ENCODE results near the gene MKX. TPM values are rescaled to one million over a fixed set of nuclear protein-coding genes. Genes with fewer than 3 reads are reported as not detected.

The MKX gene
- total RNA-seq, 1 experiment from 2014 or later, result 1.5 TPM

DNA sequence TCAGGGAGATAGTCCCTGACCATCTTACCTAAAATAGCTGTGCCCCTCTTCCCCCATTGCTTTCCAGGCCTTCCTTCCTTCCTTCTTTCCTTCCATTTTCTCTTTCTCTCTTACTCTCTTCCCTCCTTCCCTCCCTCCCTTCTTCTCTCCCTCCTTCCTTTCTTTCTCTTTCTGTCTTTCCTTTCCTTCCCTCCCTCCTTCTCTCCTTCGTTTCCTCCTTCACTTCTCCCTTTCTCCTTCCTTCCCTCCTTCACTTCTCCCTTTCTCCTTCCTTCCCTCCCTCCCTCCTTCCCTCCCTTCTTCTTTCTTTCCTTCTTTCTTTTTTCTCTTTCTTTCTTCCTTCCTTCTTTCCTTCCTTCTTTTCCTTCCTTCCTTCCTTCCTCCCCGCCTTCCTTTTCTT lies 24.6 kb upstream of the MKX start:
- TF ChIP-seq, protein P1, sequence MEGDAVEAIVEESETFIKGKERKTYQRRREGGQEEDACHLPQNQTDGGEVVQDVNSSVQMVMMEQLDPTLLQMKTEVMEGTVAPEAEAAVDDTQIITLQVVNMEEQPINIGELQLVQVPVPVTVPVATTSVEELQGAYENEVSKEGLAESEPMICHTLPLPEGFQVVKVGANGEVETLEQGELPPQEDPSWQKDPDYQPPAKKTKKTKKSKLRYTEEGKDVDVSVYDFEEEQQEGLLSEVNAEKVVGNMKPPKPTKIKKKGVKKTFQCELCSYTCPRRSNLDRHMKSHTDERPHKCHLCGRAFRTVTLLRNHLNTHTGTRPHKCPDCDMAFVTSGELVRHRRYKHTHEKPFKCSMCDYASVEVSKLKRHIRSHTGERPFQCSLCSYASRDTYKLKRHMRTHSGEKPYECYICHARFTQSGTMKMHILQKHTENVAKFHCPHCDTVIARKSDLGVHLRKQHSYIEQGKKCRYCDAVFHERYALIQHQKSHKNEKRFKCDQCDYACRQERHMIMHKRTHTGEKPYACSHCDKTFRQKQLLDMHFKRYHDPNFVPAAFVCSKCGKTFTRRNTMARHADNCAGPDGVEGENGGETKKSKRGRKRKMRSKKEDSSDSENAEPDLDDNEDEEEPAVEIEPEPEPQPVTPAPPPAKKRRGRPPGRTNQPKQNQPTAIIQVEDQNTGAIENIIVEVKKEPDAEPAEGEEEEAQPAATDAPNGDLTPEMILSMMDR (IDR thresholded peaks at IDR 0.05; ENCODE audit: unreplicated experiment), result no peak
- Mint-ChIP-seq H3K9me3 (ENCODE audit: low read depth, unreplicated experiment) (no peaks in the 10 kb centered on the region), H3K27ac (ENCODE audit: unreplicated experiment) (no peak overlapping the region), H3K27me3 (ENCODE audit: unreplicated experiment) (peaks cover 40% of the 10 kb centered on the region), H3K4me1 (ENCODE audit: low read depth, unreplicated experiment) (no peaks in the 10 kb centered on the region), H3K4me3 (ENCODE audit: low read depth, unreplicated experiment) (no peak overlapping the region), H3K36me3 (ENCODE audit: insufficient read depth, unreplicated experiment) (no peaks in the 10 kb centered on the region)
- intact Hi-C loops (cut with micrococcal nuclease; ENCODE audit: unreplicated experiment), result no loop called here
- BruUV-seq (replicated peaks), result no TSS peak
- CTCF ChIA-PET, result no interaction called here
- no peak for DNase-seq

DNA sequence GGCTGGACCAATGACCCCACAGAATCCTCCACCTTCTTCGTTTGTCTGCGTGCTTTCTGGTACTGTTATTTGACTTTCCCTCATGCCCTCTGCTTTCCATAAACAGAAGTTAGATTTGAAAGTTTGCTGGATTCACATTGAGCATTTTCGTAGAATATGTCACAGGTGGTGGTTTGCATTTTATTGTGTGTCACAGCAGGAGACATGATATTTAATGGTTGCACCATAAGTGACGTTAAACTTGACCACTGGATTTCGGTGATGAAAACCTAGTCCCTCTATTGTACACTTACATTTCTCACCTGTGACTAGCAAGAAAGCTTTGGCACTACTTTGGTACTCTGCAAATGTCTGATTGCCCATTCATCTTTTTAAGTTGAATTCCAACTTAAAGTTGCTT lies 15.2 kb upstream of the MKX start:
- no TSS peak for BruUV-seq (replicated peaks)
- Mint-ChIP-seq H3K27ac (ENCODE audit: unreplicated experiment) (no peak overlapping the region), H3K4me1 (ENCODE audit: low read depth, unreplicated experiment) (no peaks in the 10 kb centered on the region), H3K4me3 (ENCODE audit: low read depth, unreplicated experiment) (no peak overlapping the region), H3K9me3 (ENCODE audit: low read depth, unreplicated experiment) (no peaks in the 10 kb centered on the region), H3K36me3 (ENCODE audit: insufficient read depth, unreplicated experiment) (no peaks in the 10 kb centered on the region), H3K27me3 (ENCODE audit: unreplicated experiment) (no peaks in the 10 kb centered on the region)
- CTCF ChIA-PET, result interaction anchor here (0.6 kb wide), 2 partner anchors 19 to 105 kb away, joined by 3 to 5 read pairs; no protein-coding TSS in a partner anchor
- DNase-seq, result no peak
- TF ChIP-seq, protein P1 (IDR thresholded peaks at IDR 0.05; ENCODE audit: unreplicated experiment), result no peak
- intact Hi-C loops (cut with micrococcal nuclease; ENCODE audit: unreplicated experiment), result no loop called here

DNA sequence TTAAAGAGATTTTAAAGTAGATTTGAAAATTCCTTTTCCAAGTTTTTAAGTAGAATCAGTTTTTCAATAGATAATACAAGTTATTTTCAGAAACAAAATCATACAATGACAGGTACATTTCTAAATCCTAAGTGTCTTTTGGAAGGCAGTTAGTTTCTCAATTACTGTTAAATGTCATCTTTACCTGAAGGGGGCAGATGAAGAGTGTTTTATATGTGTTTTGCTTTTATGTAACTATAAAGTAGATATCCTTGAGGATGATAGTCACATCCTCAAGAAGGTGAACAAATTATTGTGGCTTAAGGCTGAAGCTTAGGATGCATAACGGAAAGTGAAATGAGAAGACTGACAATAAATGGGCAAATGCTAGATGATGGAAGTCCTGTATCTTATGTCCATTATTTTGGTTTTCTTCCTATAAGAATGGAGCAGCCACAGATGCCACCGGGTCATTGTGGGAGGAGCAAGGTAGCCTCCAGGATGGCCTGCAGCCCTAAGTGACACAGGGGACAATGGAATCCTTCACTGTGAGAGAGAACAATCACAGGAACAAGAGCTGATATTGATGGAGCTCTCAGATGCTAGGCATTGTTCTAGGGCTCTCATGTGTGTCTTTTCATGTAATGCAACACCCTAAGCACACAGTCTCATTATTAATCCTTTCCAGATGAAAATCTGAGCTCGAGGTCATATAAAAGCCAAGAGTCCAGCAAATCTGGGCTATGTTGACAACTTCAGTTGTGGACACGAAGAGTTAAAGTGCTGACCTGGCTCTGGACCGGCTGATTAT lies 14.1 kb upstream of the MKX start:
- H3K36me3 Mint-ChIP-seq (ENCODE audit: insufficient read depth, unreplicated experiment), result no peaks in the 10 kb centered on the region
- H3K9me3 Mint-ChIP-seq (ENCODE audit: low read depth, unreplicated experiment), result no peaks in the 10 kb centered on the region
- no peak for DNase-seq
- no peaks in the 10 kb centered on the region for H3K27me3 Mint-ChIP-seq (ENCODE audit: unreplicated experiment)
- H3K4me1 Mint-ChIP-seq (ENCODE audit: low read depth, unreplicated experiment), result no peaks in the 10 kb centered on the region
- H3K27ac Mint-ChIP-seq (ENCODE audit: unreplicated experiment), result no peak overlapping the region
- no TSS peak for BruUV-seq (replicated peaks)
- TF ChIP-seq, protein P1 (IDR thresholded peaks at IDR 0.05; ENCODE audit: unreplicated experiment), result no peak
- CTCF ChIA-PET, result no interaction called here
- no peak overlapping the region for H3K4me3 Mint-ChIP-seq (ENCODE audit: low read depth, unreplicated experiment)
- intact Hi-C loops (cut with micrococcal nuclease; ENCODE audit: unreplicated experiment), result no loop called here

DNA sequence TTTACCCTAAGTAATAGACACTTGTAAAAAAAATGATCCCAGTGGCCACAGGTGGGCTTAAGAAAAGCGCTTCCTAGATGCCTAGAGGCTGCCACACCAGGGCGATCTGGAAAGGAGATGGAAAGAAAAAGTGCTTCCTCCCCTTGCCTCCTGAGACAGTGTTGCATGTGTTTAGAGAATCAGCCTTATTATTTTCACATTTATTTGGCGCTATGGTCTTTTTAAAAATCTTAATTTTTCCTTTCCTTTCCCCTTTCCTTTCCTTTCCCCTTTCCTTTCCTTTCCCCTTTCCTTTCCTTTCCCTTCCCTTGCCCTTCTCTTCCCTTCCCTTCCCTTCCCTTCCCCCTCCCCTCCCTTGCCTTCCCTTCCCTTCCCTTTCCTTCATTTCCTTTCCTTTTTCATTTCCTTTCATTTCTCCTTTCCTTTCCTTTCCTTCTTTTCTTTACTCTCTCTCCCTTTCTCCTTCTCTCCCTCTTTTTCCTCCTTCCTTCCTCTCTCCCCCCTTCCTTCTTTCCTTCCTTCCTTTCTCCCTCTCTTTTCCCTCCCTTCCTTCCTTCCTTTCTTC lies 7.1 kb upstream of the MKX start:
- DNase-seq, result no peak
- BruUV-seq (replicated peaks), result no TSS peak
- no peaks in the 10 kb centered on the region for H3K4me1 Mint-ChIP-seq (ENCODE audit: low read depth, unreplicated experiment)
- no peaks in the 10 kb centered on the region for H3K9me3 Mint-ChIP-seq (ENCODE audit: low read depth, unreplicated experiment)
- TF ChIP-seq, protein P1 (IDR thresholded peaks at IDR 0.05; ENCODE audit: unreplicated experiment), result no peak
- H3K36me3 Mint-ChIP-seq (ENCODE audit: insufficient read depth, unreplicated experiment), result no peaks in the 10 kb centered on the region
- CTCF ChIA-PET, result interaction anchor here (1.3 kb wide), 1 partner anchor 391 kb away, joined by 3 read pairs; no protein-coding TSS in a partner anchor
- intact Hi-C loops (cut with micrococcal nuclease; ENCODE audit: unreplicated experiment), result no loop called here
- H3K27me3 Mint-ChIP-seq (ENCODE audit: unreplicated experiment), result peaks cover 54% of the 10 kb centered on the region
- H3K27ac Mint-ChIP-seq (ENCODE audit: unreplicated experiment), result no peak overlapping the region
- no peak overlapping the region for H3K4me3 Mint-ChIP-seq (ENCODE audit: low read depth, unreplicated experiment)

Data from Calu3 (cell line).